B cell (primary cell): ENCODE measurements around the gene AKT1. TPM values are rescaled to one million over a fixed set of nuclear protein-coding genes. Genes with fewer than 3 reads are reported as not detected.

Experiments used
- ATAC-seq: fragments of 200-7000 bp; cut with Tn5 transposase; one replicate; pipeline ENCODE4 v1.10.0; 2021; ENCODE audit warnings: low read depth, mild to moderate bottlenecking, moderate number of reproducible peaks, moderate library complexity
- CTCF ChIA-PET: fragments of 350-600 bp; sonication (Branson Sonifier 250); formaldehyde crosslinking; loops from one replicate; lab custom pipeline; 2021; ENCODE audit warnings: antibody characterized with exemption, inconsistent platforms; lab: Charles Lee
- POLR2A ChIA-PET: fragments of 350-600 bp; sonication (Branson Sonifier 250); formaldehyde crosslinking; loops from one replicate; lab custom pipeline; 2021; ENCODE audit warnings: antibody characterized with exemption; lab: Charles Lee
- DNase-seq: peaks from one replicate; pipeline ENCODE4 v3.0.0; 2013
- H2AFZ ChIP-seq: 2 replicates; pipeline ENCODE4 v1.6.1; 2012; ENCODE audit warnings: mild to moderate bottlenecking, low read depth, low read length; ENCODE audit not compliant: insufficient read depth, poor library complexity, severe bottlenecking
- H3K27ac ChIP-seq, 2 donors: 1 replicate in 1 of 2; 2 replicates in 1 of 2; pipeline ENCODE4 v1.5.1; 2012 to 2013; ENCODE audit warnings: low read length in 2 of 2, mild to moderate bottlenecking in 2 of 2, moderate library complexity in 1 of 2
- H3K27me3 ChIP-seq, 4 experiments: fragments of 200-600 bp in 1 of 4; sonication (generic) in 1 of 4; replicated peaks in 1 of 4; 1 replicate in 2 of 4; 2 replicates in 2 of 4; pipeline versions ENCODE4 v1.6.1 to v1.7.0; 2013 to 2016; ENCODE audit warnings: low read length in 3 of 4, mild to moderate bottlenecking in 2 of 4, mixed read lengths in 1 of 4, moderate library complexity in 1 of 4; ENCODE audit not compliant: insufficient read depth in 4 of 4, control insufficient read depth in 3 of 4; ENCODE audit errors: control extremely low read depth in 1 of 4
- H3K36me3 ChIP-seq, 2 experiments: replicated peaks in 1 of 2; 1 replicate in 1 of 2; 2 replicates in 1 of 2; pipeline versions ENCODE4 v1.6.1 to v1.7.1; 2013; ENCODE audit warnings: low read length in 1 of 2; ENCODE audit not compliant: insufficient read depth in 2 of 2, control insufficient read depth in 1 of 2; ENCODE audit errors: control extremely low read depth in 1 of 2, extremely low read depth in 1 of 2
- H3K4me1 ChIP-seq, 2 donors: fragments of 200-600 bp in 1 of 2; sonication (generic) in 1 of 2; 1 replicate in 1 of 2; 2 replicates in 1 of 2; pipeline versions ENCODE4 v1.5.1 to v1.6.1; 2013 to 2017; ENCODE audit warnings: low read length in 2 of 2; ENCODE audit not compliant: control insufficient read depth in 2 of 2, insufficient read depth in 2 of 2
- H3K4me2 ChIP-seq: replicated peaks from 2 replicates; pipeline ENCODE3; 2012; ENCODE audit warnings: mild to moderate bottlenecking, low read depth, low read length; ENCODE audit not compliant: poor library complexity, severe bottlenecking
- H3K4me3 ChIP-seq, 5 experiments: fragments of 200-600 bp in 1 of 5; sonication (generic) in 1 of 5; 1 replicate in 3 of 5; 2 replicates in 2 of 5; pipeline versions ENCODE4 v1.5.1 to v1.7.0; 2011 to 2016; ENCODE audit warnings: low read length in 4 of 5, mild to moderate bottlenecking in 4 of 5, low read depth in 2 of 5, control low read depth in 1 of 5, moderate library complexity in 1 of 5; ENCODE audit not compliant: insufficient read depth in 1 of 5; ENCODE audit errors: control extremely low read depth in 1 of 5, extremely low read depth in 1 of 5
- H3K79me2 ChIP-seq: fragments of 200-600 bp; sonication (generic); one replicate; pipeline ENCODE4 v1.6.0; 2016; ENCODE audit warnings: low read length; ENCODE audit not compliant: control insufficient read depth, insufficient read depth
- H3K9ac ChIP-seq: fragments of 200-600 bp; sonication (generic); 2 replicates; pipeline ENCODE4 v1.6.1; 2017; ENCODE audit warnings: mild to moderate bottlenecking, low read length, moderate library complexity
- H3K9me3 ChIP-seq, 3 donors: one replicate each; pipeline versions ENCODE4 v1.6.1 to v1.7.1; 2013; ENCODE audit warnings: low read length in 2 of 3; ENCODE audit not compliant: control insufficient read depth in 2 of 3, insufficient read depth in 1 of 3; ENCODE audit errors: control extremely low read depth in 1 of 3
- H4K20me1 ChIP-seq: 2 replicates; pipeline ENCODE4 v1.6.0; 2012; ENCODE audit warnings: mild to moderate bottlenecking, low read length; ENCODE audit not compliant: insufficient read depth, control insufficient read depth, poor library complexity, severe bottlenecking
- H3K27ac Mint-ChIP-seq: one replicate; pipeline ENCODE4 v1.8.0; 2021; ENCODE audit warnings: mixed read lengths
- H3K27me3 Mint-ChIP-seq: one replicate; pipeline ENCODE4 v1.8.0; 2021; ENCODE audit warnings: mixed read lengths
- H3K4me1 Mint-ChIP-seq: one replicate; pipeline ENCODE4 v1.8.0; 2021; ENCODE audit warnings: mixed read lengths
- H3K4me3 Mint-ChIP-seq: one replicate; pipeline ENCODE4 v1.8.0; 2021; ENCODE audit warnings: mixed read lengths
- H3K9me3 Mint-ChIP-seq: one replicate; pipeline ENCODE4 v1.8.0; 2022; ENCODE audit warnings: mixed read lengths; ENCODE audit not compliant: insufficient read depth
- EZH2 ChIP-seq: IDR thresholded peaks from 2 replicates; pipeline ENCODE4 v1.6.1; 2012; ENCODE audit warnings: borderline replicate concordance, low read depth, mild to moderate bottlenecking, moderate library complexity, low read length; ENCODE audit not compliant: insufficient read depth, poor library complexity, severe bottlenecking
- WGBS: methylation state at CpG from one replicate; pipeline ENCODE4 v1.1.5; 2013; ENCODE audit warnings: missing lambda C conversion rate; ENCODE audit not compliant: insufficient coverage; 5-methylcytosine and 5-hydroxymethylcytosine counted together
- intact Hi-C: fragments of 100-400 bp; cut with micrococcal nuclease; formaldehyde crosslinking; loops from one replicate; pipeline ENCODE4 v1.10.0; 2022
- polyA plus RNA-seq: library from polyadenylated mRNA; depleted of rRNA; stranded (reverse); fragments of >200 nt; gene quantifications from 2 replicates; pipeline ENCODE4 v1.2.3, GENCODE V29; 2012
- total RNA-seq, 2 donors: library from RNA; stranded (reverse); fragments of 120-200 nt in 1 of 2; gene quantifications; 1 replicate in 1 of 2; 2 replicates in 1 of 2; pipeline versions ENCODE4 v1.2.3 to v1.2.4, GENCODE V29; 2013 to 2022
- TF ChIP-seq, protein P1 (sequence below): fragments of 200-600 bp; IDR thresholded peaks from one replicate; pipeline ENCODE4 v1.8.0; 2022; ENCODE audit warnings: antibody characterized with exemption, mild to moderate bottlenecking

AKT1 gene
- total and polyA plus RNA-seq, 2 donors (not counting 1 experiment from before 2014, with no cell fraction given) = 71.1 to 90.1 TPM

DNA sequence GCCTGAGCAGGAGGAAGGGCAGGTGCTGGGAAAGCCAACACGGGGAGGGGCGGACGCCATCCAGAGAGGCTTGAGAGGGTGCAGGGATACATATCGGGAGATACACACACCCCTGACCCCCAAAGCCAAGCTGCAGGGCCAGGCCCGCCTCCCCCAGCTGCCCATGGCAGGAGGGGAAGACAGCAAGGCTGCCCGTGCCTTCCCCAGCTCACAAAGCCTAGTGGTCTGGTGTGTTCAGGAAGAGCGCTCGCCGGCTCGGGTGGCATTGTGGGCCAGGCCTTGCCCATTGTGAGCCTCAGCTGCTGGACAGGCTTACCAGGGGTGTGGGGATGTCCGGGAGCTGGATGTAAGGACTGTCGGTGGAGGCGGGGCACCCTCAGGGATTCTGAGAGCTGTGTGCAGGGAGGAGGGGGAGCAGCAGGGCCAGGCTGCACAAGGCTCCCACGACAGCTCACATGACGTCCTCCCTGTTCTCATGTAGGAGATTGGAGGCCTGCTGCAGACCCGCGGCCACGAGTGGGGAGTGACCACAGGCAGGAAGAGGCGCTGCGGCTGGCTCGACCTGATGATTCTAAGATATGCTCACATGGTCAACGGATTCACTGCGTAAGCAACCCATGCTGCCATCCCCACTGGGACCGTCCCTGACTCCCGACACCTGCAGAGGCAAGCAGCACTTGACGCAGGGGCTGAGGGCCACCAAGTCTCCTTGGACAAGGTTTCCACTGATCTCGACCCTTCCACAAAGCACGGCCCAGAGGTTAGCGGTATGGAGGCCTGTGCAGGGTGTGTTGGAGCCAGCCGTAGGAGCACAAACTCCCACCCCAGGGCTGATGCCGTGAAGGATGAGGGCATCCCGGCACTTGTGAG lies 52.7 kb downstream of the AKT1 start:
- POLR2A ChIA-PET = no interaction called here
- H3K4me1 Mint-ChIP-seq = no peaks in the 10 kb centered on the region
- CTCF ChIA-PET = no interaction called here

DNA sequence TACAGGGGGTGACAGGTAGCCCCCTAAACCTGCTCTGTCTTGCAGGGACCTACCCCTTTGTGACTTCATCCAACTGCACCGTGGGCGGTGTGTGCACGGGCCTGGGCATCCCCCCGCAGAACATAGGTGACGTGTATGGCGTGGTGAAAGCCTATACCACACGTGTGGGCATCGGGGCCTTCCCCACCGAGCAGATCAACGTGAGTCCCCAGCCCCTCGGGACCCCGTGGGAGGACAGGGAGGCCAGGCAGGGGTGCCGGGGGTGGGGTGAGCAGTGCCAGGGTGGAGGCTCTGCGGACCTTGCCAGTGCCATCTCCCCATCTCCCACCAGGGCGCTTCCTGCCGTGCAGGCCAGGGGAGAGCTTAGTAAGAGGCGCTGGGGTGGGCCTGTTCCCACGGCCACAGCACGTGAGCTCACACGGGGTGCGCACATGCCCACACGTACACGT lies 53.7 kb downstream of the AKT1 start:
- Histone ChIP-seq H3K4me3 (no peak overlapping the region), H3K36me3 (no peaks in the 10 kb centered on the region), H3K27ac (no peak overlapping the region), H3K4me2 (no peak overlapping the region), H3K27me3 (no peaks in the 10 kb centered on the region), H3K79me2 (no peaks in the 10 kb centered on the region), H2AFZ (no peak overlapping the region), H3K9me3 (no peaks in the 10 kb centered on the region), H4K20me1 (no peaks in the 10 kb centered on the region), H3K9ac (no peak overlapping the region), H3K4me1 (no peaks in the 10 kb centered on the region)
- CTCF ChIA-PET = no interaction called here
- no peak for ATAC-seq
- no peak for TF ChIP-seq EZH2
- TF ChIP-seq, protein P1, sequence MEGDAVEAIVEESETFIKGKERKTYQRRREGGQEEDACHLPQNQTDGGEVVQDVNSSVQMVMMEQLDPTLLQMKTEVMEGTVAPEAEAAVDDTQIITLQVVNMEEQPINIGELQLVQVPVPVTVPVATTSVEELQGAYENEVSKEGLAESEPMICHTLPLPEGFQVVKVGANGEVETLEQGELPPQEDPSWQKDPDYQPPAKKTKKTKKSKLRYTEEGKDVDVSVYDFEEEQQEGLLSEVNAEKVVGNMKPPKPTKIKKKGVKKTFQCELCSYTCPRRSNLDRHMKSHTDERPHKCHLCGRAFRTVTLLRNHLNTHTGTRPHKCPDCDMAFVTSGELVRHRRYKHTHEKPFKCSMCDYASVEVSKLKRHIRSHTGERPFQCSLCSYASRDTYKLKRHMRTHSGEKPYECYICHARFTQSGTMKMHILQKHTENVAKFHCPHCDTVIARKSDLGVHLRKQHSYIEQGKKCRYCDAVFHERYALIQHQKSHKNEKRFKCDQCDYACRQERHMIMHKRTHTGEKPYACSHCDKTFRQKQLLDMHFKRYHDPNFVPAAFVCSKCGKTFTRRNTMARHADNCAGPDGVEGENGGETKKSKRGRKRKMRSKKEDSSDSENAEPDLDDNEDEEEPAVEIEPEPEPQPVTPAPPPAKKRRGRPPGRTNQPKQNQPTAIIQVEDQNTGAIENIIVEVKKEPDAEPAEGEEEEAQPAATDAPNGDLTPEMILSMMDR = no peak
- no peak for DNase-seq
- Mint-ChIP-seq H3K27ac (no peak overlapping the region), H3K9me3 (no peaks in the 10 kb centered on the region), H3K4me3 (no peak overlapping the region), H3K27me3 (no peaks in the 10 kb centered on the region), H3K4me1 (no peaks in the 10 kb centered on the region)
- intact Hi-C loops = no loop called here
- 73% methylated on average over 23 of the region's 23 CpGs for WGBS
- POLR2A ChIA-PET = no interaction called here

More for the DNA sequence above, 52.7 kb downstream of the AKT1 start:
- Mint-ChIP-seq H3K27ac (no peak overlapping the region), H3K4me3 (no peak overlapping the region), H3K9me3 (no peaks in the 10 kb centered on the region), H3K27me3 (no peaks in the 10 kb centered on the region)
- Histone ChIP-seq H4K20me1 (no peaks in the 10 kb centered on the region), H3K9ac (no peak overlapping the region), H3K4me3 (no peak overlapping the region), H3K4me1 (no peaks in the 10 kb centered on the region), H3K4me2 (no peak overlapping the region), H3K79me2 (no peaks in the 10 kb centered on the region), H3K36me3 (no peaks in the 10 kb centered on the region), H3K27me3 (no peaks in the 10 kb centered on the region), H2AFZ (no peak overlapping the region), H3K27ac (no peak overlapping the region), H3K9me3 (no peaks in the 10 kb centered on the region)
- DNase-seq = no peak
- WGBS = 91% methylated on average over 29 of the region's 32 CpGs
- ATAC-seq = no peak
- TF ChIP-seq, protein P1 = no peak
- TF ChIP-seq EZH2 = no peak
- intact Hi-C loops = no loop called here
